Activated naive CD4-positive, alpha-beta T cell treated with anti-CD3 and anti-CD28 coated beads for 36 hours (primary cell): ENCODE measurements around the gene PSMD12. TPM values are rescaled to one million over a fixed set of nuclear protein-coding genes. Genes with fewer than 3 reads are reported as not detected.
"Not testable (repeated sequence)": the region's sequence is repeated elsewhere in the genome, so short reads cannot be mapped to it uniquely, and the experiment has no call there.

ENCODE experiments used
- CTCF ChIA-PET: fragments of 350-600 bp; sonication (Branson Sonifier 250); formaldehyde crosslinking; loops from one replicate; lab custom pipeline; 2021; ENCODE audit warnings: antibody characterized with exemption; lab: Charles Lee
- DNase-seq: peaks from one replicate; pipeline ENCODE4 v3.0.0-alpha.2; 2020
- H3K27ac Mint-ChIP-seq: one replicate; pipeline ENCODE4 v1.8.0; 2021; ENCODE audit warnings: mild to moderate bottlenecking, mixed read lengths
- H3K27me3 Mint-ChIP-seq: one replicate; pipeline ENCODE4 v1.8.0; 2021; ENCODE audit warnings: low read depth, mixed read lengths
- H3K36me3 Mint-ChIP-seq: one replicate; pipeline ENCODE4 v1.8.0; 2021; ENCODE audit warnings: low read depth, mixed read lengths
- H3K4me1 Mint-ChIP-seq: one replicate; pipeline ENCODE4 v1.8.0; 2021; ENCODE audit warnings: low read depth, mixed read lengths
- H3K4me3 Mint-ChIP-seq: one replicate; pipeline ENCODE4 v1.8.0; 2021; ENCODE audit warnings: mild to moderate bottlenecking, moderate library complexity, mixed read lengths
- H3K9me3 Mint-ChIP-seq: one replicate; pipeline ENCODE4 v1.8.0; 2021; ENCODE audit warnings: mixed read lengths
- intact Hi-C: fragments of 100-400 bp; cut with micrococcal nuclease; formaldehyde crosslinking; loops from one replicate; pipeline ENCODE4 v1.15.1; 2023
- total RNA-seq, 2 experiments: library from RNA; stranded (reverse); gene quantifications; one replicate each; pipeline ENCODE4 v1.2.3, GENCODE V29; 2021

PSMD12 gene
- total RNA-seq, 2 experiments from 2014 or later = 67.8 to 70.7 TPM

DNA sequence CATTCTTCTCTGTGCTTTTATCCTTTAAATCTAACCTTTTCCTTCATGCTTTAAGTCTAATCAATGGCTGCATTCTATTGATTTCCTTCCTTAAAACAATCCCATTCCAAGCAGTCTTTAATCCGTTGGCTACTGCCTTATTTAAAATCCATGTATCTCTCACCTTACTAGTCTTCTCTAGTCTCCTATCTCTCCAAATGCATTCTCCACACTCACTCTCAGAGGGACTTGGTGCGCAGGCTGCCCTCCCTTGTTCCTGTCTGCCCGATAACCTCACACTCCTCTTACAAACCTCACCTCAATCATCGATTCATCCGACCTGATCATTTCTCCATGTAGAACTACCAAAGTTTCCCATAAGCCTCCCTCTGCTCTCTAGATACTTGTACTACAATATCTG, 23.1 kb downstream of the PSMD12 start:
- Mint-ChIP-seq H3K4me1 (peaks cover 2% of the 10 kb centered on the region), H3K27me3 (no peaks in the 10 kb centered on the region), H3K36me3 (peaks cover 43% of the 10 kb centered on the region), H3K9me3 (no peaks in the 10 kb centered on the region), H3K4me3 (no peak overlapping the region), H3K27ac (no peak overlapping the region)
- intact Hi-C loops = no loop called here
- DNase-seq = no peak
- CTCF ChIA-PET = interaction anchor here (0.6 kb wide), 1 partner anchor 375 kb away, joined by 3 read pairs; no protein-coding TSS in a partner anchor

DNA sequence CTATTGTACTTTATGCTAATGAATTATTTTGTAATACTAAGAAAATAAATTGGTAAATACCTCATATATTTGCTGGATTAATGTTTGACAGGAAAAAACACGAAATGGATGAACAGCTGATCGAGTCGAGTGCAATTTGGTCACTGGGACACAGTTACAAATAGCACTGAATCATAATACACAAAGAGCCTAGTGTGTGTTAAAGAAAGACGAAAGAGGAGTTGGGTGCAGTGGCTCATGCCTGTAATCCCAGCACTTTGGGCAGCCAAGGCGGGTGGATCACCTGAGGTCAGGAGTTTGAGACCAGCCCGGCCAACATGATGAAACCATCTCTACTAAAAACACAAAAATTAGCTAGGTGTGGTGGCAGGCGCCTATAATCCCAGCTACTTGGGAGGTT, 28.0 kb downstream of the PSMD12 start:
- H3K4me3 Mint-ChIP-seq, H3K27me3 Mint-ChIP-seq, DNase-seq, H3K4me1 Mint-ChIP-seq, intact Hi-C loops, H3K9me3 Mint-ChIP-seq, CTCF ChIA-PET: not testable (repeated sequence)
- Mint-ChIP-seq H3K36me3 (peaks cover 31% of the 10 kb centered on the region), H3K27ac (peak overlapping the region; percentile 8)

DNA sequence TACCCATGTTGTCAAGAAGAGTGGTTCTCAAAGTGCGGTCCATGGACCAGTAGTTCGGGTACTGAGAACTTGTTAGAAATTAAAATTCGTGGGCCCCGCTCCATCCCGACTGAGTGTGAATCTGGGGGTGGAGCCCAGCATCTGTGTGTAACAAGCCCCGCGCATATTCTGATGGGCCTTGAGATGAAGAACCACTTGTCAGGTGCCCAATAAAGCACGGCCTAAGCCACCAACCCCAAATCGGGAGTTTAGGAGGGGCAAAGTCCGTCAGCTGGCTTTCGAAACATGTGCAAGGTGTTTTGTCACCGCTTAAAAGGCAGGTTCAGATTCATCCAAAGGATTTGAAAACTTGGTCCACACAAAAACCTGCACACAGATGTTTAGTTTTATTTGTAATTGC, 29.5 kb downstream of the PSMD12 start:
- H3K9me3 Mint-ChIP-seq = no peaks in the 10 kb centered on the region
- H3K36me3 Mint-ChIP-seq = peaks cover 25% of the 10 kb centered on the region
- H3K27me3 Mint-ChIP-seq = no peaks in the 10 kb centered on the region
- no peak overlapping the region for H3K4me3 Mint-ChIP-seq
- intact Hi-C loops = no loop called here
- H3K27ac Mint-ChIP-seq = no peak overlapping the region
- DNase-seq = no peak
- H3K4me1 Mint-ChIP-seq = peaks cover 2% of the 10 kb centered on the region
- CTCF ChIA-PET = no interaction called here

DNA sequence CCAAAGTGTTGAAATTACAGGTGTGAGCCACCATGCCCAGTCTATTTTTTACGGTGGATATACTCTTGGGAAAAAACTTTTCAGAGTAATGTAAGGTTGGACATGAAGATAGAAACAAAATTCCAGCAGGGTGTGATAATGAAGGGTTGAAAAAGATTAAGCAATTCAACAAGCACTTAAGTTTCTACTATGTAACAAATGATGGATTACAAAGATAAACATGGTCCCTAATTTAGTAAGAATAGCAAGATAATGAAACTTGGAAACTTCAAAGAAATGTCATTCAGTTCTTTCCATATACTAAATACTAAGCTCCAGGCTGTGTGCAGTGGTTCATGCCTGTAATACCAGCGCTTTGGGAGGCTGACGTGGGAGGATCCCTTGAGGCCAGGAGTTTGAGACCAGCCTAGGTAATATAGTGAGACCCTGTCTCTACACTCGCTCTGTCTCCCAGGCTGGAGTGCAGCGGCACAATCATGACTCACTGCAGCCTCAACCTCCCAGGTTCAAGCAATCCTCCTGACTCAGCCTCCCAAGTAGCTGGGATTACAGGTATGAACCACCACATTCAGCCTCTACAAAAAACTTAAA, 31.0 kb downstream of the PSMD12 start:
- intact Hi-C loops = no loop called here
- Mint-ChIP-seq H3K27me3 (no peaks in the 10 kb centered on the region), H3K36me3 (peaks cover 13% of the 10 kb centered on the region), H3K4me1 (no peaks in the 10 kb centered on the region), H3K4me3 (no peak overlapping the region), H3K27ac (no peak overlapping the region), H3K9me3 (no peaks in the 10 kb centered on the region)
- DNase-seq = no peak
- CTCF ChIA-PET = interaction anchor here (0.7 to 1.3 kb wide), 3 partner anchors 10 to 41 kb away, joined by 3 to 4 read pairs (median 3); no protein-coding TSS in a partner anchor

DNA sequence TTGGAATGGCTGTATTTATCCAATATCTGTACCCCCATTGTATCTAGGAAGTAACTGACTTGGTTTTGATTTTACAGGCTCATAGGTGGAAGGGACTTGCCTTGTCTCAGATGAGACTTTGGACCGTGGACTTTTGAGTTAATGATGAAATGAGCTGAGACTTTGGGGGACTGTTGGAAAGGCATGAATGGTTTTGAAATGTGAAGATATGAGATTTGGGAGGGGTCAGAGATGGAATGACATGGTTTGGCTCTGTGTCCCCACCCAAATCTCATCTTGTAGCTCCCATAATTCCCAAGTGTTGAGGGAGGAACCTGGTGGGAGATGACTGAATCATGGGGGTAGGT, 34.2 kb downstream of the PSMD12 start:
- H3K36me3 Mint-ChIP-seq, H3K27ac Mint-ChIP-seq, H3K27me3 Mint-ChIP-seq, intact Hi-C loops, H3K4me3 Mint-ChIP-seq, H3K9me3 Mint-ChIP-seq, H3K4me1 Mint-ChIP-seq, DNase-seq: not testable (repeated sequence)
- CTCF ChIA-PET = interaction anchor here (1.4 kb wide), 1 partner anchor 10 kb away, joined by 3 read pairs; no protein-coding TSS in a partner anchor

DNA sequence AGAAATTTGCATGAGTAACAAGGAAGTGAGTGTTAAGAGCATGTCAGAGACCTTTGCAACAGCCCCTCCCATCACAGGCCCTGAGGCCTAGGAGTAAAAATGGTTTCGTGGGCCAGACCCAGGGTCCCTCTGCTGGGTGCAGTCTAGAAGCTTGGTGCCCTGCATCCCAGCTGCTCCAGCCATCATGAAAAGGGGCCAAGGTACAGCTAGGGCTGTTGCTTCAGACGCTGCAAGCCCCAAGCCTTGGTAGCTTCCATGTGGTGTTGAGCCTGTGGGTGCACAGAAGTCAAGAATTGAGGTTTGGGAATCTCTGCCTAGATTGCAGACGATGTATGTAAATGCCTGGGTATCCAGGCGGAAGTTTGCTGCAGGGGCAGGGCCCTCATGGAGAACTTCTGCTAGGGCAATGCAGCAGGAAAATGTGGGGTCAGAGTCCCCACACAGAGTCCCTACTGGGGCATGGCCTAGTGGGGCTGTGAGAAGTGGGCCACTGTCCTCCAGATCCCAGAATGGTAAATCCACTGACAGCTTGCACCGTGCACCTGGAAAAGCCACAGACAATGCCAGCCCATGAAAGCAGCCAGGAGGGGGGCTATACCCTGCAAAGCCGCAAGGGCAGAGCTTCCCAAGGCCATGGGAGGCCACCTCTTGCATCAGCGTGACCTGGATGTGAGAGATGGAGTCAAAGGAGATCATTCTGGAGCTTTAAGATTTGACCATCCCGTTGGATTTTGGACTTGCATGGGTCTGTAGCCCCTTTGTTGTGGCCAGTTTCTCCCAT, 34.8 kb downstream of the PSMD12 start:
- H3K27me3 Mint-ChIP-seq, intact Hi-C loops: not testable (repeated sequence)
- CTCF ChIA-PET = interaction anchor here (1.4 kb wide), 1 partner anchor 11 kb away, joined by 3 read pairs; no protein-coding TSS in a partner anchor

DNA sequence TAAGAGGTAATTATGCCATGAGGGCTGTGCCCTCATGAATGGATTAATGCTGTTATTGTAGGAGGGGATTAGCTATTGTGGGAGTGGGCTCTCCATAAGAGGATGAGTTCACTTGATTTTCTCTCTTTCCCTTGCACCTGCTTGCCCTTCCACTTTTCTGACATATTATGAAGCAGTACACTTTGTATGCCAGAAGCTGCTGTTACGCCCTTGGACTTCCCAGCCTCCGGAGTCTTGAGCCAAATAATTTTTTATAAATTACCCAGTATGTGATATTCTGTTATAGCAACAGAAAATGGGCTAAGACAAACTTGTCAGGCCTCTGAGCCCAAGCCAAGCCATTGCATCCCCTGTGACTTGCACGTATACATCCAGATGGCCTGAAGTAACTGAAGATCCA, 38.4 kb downstream of the PSMD12 start:
- Mint-ChIP-seq H3K36me3 (no peaks in the 10 kb centered on the region), H3K4me3 (no peak overlapping the region), H3K27me3 (no peaks in the 10 kb centered on the region), H3K4me1 (no peaks in the 10 kb centered on the region), H3K9me3 (no peaks in the 10 kb centered on the region), H3K27ac (no peak overlapping the region)
- no peak for DNase-seq
- CTCF ChIA-PET = no interaction called here
- intact Hi-C loops = no loop called here

More for the DNA sequence above, 34.8 kb downstream of the PSMD12 start:
- not testable (repeated sequence) for DNase-seq, H3K9me3 Mint-ChIP-seq, H3K4me1 Mint-ChIP-seq, H3K36me3 Mint-ChIP-seq, H3K4me3 Mint-ChIP-seq, H3K27ac Mint-ChIP-seq

DNA sequence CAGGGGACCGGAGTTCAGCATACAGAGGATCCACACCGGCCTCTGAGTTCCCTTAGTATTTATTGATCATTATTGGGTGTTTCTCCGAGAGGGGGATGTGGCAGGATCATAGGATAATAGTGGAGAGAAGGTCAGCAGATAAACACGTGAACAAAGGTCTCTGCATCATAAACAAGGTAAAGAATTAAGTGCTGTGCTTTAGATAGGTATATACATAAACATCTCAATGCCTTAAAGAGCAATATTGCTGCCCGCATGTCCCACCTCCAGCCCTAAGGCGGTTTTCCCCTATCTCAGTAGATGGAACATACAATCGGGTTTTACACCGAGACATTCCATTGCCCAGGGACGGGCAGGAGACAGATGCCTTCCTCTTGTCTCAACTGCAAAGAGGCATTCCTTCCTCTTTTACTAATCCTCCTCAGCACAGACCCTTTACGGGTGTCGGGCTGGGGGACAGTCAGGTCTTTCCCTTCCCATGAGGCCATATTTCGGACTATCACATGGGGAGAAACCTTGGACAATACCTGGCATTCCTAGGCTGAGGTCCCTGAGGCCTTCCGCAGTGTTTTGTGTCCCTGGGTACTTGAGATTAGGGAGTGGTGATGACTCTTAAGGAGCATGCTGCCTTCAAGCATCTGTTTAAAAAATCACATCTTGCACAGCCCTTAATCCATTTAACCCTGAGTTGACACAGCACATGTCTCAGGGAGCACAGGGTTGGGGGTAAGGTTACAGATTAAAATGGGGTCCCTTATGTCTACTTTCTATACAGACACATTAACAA, 39.2 kb downstream of the PSMD12 start:
- intact Hi-C loops, H3K27me3 Mint-ChIP-seq, H3K36me3 Mint-ChIP-seq, CTCF ChIA-PET, H3K27ac Mint-ChIP-seq, H3K4me3 Mint-ChIP-seq, DNase-seq, H3K9me3 Mint-ChIP-seq, H3K4me1 Mint-ChIP-seq: not testable (repeated sequence)

DNA sequence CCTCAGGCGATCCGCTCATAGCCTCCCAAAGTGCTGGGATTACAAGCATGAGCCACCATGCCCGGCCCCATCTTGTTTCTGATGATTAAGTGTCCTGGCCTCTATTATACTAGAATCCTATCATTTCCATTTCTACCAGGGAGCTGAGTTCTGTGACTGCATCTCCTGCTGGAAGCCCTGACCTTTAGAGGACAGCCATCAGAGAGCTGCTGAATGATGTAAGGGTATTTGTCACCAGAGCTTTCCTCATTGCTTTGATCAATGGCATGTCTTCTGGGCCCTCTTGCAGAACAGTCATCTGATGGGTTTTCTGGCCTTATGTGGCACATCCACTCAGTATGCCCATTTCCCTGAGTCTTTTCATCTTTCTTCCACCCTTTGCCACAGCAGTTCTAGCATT, 39.9 kb downstream of the PSMD12 start:
- Mint-ChIP-seq H3K27me3 (no peaks in the 10 kb centered on the region), H3K36me3 (no peaks in the 10 kb centered on the region), H3K27ac (no peak overlapping the region), H3K4me1 (no peaks in the 10 kb centered on the region), H3K4me3 (no peak overlapping the region), H3K9me3 (no peaks in the 10 kb centered on the region)
- no peak for DNase-seq
- CTCF ChIA-PET = no interaction called here
- intact Hi-C loops = no loop called here

DNA sequence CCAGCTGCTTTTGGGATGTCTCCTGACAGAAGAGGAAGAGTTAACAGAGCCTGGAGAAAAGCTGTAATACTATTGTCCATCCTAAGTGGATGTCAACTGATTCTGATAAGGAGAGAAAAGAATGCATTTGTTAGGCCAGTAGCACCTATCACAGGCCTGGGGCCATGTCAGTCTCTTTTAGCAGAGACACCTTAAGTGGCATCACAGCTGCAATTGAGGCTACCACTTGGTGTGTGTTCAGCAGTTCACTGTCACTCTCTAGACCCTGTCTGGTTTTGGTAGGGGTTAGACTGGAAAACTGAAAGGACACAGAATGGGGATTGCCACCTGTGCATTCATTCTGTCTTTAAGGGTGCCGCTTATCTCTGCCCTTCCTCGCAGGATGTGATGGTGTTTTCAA, 42.0 kb downstream of the PSMD12 start:
- H3K36me3 Mint-ChIP-seq = no peaks in the 10 kb centered on the region
- H3K27ac Mint-ChIP-seq = no peak overlapping the region
- intact Hi-C loops = no loop called here
- H3K27me3 Mint-ChIP-seq = no peaks in the 10 kb centered on the region
- H3K9me3 Mint-ChIP-seq = no peaks in the 10 kb centered on the region
- CTCF ChIA-PET = interaction anchor here (1.4 kb wide), 1 partner anchor 11 kb away, joined by 4 read pairs; no protein-coding TSS in a partner anchor
- H3K4me3 Mint-ChIP-seq = no peak overlapping the region
- no peaks in the 10 kb centered on the region for H3K4me1 Mint-ChIP-seq
- DNase-seq = no peak

DNA sequence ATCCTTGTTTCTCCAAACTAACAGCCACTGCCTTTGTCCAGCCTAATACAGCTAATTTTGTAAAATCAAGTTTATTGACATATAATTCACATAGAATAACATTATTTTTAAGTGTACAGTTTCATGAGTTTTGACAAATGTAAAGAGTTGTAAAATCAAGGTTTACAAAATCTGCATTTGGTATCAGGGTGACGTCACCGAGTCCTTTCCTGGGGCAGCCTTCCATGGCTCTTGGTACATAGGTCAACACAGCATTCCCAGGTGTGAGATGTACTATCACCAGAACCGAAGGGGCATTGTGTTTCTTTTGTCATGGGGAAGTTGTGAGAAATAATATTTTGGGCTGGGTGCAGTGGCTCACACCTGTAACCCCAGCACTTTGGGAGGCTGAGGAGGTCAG, 42.9 kb downstream of the PSMD12 start:
- H3K27ac Mint-ChIP-seq = no peak overlapping the region
- intact Hi-C loops = no loop called here
- H3K27me3 Mint-ChIP-seq = no peaks in the 10 kb centered on the region
- no peak overlapping the region for H3K4me3 Mint-ChIP-seq
- CTCF ChIA-PET = interaction anchor here (0.5 to 1.4 kb wide), 2 partner anchors 12 to 58 kb away, joined by 4 read pairs; no protein-coding TSS in a partner anchor
- no peak for DNase-seq
- no peaks in the 10 kb centered on the region for H3K9me3 Mint-ChIP-seq
- no peaks in the 10 kb centered on the region for H3K4me1 Mint-ChIP-seq
- no peaks in the 10 kb centered on the region for H3K36me3 Mint-ChIP-seq

DNA sequence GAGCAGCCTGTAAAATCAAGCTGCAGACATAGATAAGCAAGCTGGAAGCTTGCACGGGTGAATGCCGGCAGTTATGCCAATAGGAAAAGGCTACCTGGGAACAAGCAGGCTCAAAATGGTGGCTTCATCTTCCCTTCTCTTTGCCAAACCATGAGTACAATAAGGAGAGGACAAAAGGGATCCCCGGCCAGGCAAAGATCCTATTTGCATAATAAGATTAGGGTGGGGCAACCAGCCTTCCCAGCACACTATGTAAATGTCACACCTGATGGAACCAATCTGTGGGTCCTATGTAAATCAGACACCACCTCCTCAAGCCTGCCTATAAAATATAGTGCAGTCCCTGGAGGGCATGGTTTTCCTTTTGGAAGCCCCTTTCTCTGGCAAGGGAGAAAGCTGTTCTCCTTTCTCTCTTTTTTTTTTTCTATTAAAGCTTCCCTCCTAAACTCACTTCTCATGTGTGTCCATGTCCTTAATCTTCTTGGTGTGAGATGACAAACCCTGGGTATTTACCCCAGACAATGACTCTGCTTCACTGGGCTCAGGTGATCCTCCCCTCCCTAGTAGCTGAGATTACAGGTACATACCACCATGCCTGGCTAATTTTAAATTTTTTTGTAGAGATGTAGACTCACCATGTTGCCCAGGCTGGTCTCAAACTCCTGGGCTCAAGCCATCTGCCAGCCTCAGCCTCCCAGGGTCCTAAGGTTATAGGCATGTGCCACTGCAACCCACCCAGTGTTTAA, 44.2 kb downstream of the PSMD12 start:
- Mint-ChIP-seq H3K9me3 (no peaks in the 10 kb centered on the region), H3K4me3 (no peak overlapping the region), H3K27me3 (no peaks in the 10 kb centered on the region), H3K4me1 (no peaks in the 10 kb centered on the region), H3K36me3 (no peaks in the 10 kb centered on the region), H3K27ac (no peak overlapping the region)
- CTCF ChIA-PET = interaction anchor here (1.1 kb wide), 1 partner anchor 207 kb away, joined by 4 read pairs; no protein-coding TSS in a partner anchor
- intact Hi-C loops = no loop called here
- DNase-seq = no peak
